ENCODE measurements around the gene MCTP1.
"Not testable (repeated sequence)": the region's sequence is repeated elsewhere in the genome, so short reads cannot be mapped to it uniquely, and the experiment has no call there.

The MCTP1 gene

DNA sequence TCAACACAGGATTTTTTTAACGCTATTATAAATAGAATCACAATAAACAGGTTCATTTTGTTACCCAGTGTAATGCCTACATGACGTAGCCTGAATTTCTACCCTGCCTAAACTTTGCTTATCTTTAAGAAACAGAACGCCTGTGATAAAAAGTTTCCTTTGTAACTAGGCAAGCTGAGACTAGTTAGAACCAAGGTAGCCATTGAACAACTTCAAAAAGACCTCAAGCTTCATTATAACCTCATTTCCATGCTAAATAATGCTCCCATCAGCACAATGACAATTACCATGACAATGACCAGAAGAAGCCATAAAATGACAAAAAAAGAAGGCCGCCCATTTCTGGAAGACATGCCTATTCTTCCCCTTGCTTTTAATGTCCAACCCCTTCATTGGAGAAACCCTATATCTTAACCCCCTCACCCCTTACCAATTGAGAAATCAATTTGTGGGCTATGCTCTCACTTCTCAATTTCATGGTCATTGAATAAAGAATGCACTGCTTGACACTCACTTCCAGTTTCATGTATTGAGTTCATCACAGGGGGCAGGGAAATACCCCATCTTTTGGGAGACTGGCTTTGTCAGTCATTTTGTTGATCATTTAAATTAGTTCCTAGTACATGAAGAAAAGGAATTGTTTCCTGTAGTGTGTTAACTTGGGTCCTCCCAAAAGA lies 276.8 kb downstream of the MCTP1 start:
- no peaks in the 10 kb centered on the region for H3K4me1 ChIP-seq (ENCODE audit: control insufficient read depth, insufficient read depth, low read length, poor library complexity, severe bottlenecking)
- H3K36me3 ChIP-seq (ENCODE audit: control insufficient read depth, insufficient read depth, low read length), result no peaks in the 10 kb centered on the region
- no peak for DNase-seq
- H3K27ac ChIP-seq (ENCODE audit: insufficient read depth, low read length, poor library complexity, severe bottlenecking), result no peak overlapping the region
- no peaks in the 10 kb centered on the region for H3K27me3 ChIP-seq (replicated peaks; ENCODE audit: control insufficient read depth, insufficient read depth, low read length, poor library complexity, severe bottlenecking)
- no peaks in the 10 kb centered on the region for H3K9me3 ChIP-seq (ENCODE audit: control insufficient read depth, low read length)
- H3K4me3 ChIP-seq (ENCODE audit: insufficient read depth, low read depth, low read length, poor library complexity, severe bottlenecking), result no peak overlapping the region

DNA sequence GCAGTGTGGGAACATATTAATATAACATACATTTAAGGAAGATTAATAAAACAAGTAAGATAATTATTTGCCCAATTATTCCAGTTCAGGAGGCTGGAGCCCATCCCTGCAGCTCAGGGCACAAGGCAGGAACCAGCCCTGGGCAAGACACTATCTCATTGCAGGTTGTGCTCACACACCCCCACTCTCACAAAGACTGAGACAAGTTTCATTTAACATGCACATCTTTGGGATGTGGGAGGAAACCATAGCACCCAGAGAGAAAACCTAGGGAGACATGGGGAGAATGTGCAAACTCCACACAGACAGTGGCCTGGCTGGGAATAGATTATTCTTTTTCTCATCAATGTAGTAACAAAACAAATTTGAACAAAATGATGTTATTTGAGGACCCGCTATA lies 279.1 kb downstream of the MCTP1 start:
- Histone ChIP-seq H3K9me3 (ENCODE audit: control insufficient read depth, low read length) (no peaks in the 10 kb centered on the region), H3K4me3 (ENCODE audit: insufficient read depth, low read depth, low read length, poor library complexity, severe bottlenecking) (no peak overlapping the region), H3K4me1 (ENCODE audit: control insufficient read depth, insufficient read depth, low read length, poor library complexity, severe bottlenecking) (no peaks in the 10 kb centered on the region), H3K27me3 (replicated peaks; ENCODE audit: control insufficient read depth, insufficient read depth, low read length, poor library complexity, severe bottlenecking) (no peaks in the 10 kb centered on the region), H3K27ac (ENCODE audit: insufficient read depth, low read length, poor library complexity, severe bottlenecking) (no peak overlapping the region), H3K36me3 (ENCODE audit: control insufficient read depth, insufficient read depth, low read length) (no peaks in the 10 kb centered on the region)
- DNase-seq, result no peak

DNA sequence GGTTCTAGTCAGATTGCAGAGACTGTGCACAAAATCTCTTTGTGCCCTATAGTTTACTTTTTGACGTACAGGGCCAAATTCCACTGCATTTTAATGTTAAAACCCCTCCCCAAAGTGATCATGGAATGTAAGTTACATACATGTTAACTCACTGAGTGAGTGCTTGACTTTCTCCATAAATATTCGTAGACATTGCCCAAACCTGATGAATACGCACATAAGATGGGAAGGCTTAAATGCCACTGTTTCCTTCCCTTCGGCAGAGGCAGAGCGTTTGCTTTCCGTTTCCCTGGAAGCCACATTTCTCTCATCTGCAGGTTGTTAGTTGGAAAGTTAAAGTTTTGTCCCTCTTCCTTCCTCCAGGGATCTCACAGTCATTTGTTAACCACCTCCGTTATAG lies 286.2 kb downstream of the MCTP1 start:
- DNase-seq, result no peak
- Histone ChIP-seq H3K27ac (ENCODE audit: insufficient read depth, low read length, poor library complexity, severe bottlenecking) (no peak overlapping the region), H3K36me3 (ENCODE audit: control insufficient read depth, insufficient read depth, low read length) (no peaks in the 10 kb centered on the region), H3K4me3 (ENCODE audit: insufficient read depth, low read depth, low read length, poor library complexity, severe bottlenecking) (no peak overlapping the region), H3K9me3 (ENCODE audit: control insufficient read depth, low read length) (no peaks in the 10 kb centered on the region), H3K27me3 (replicated peaks; ENCODE audit: control insufficient read depth, insufficient read depth, low read length, poor library complexity, severe bottlenecking) (no peaks in the 10 kb centered on the region), H3K4me1 (ENCODE audit: control insufficient read depth, insufficient read depth, low read length, poor library complexity, severe bottlenecking) (no peaks in the 10 kb centered on the region)

DNA sequence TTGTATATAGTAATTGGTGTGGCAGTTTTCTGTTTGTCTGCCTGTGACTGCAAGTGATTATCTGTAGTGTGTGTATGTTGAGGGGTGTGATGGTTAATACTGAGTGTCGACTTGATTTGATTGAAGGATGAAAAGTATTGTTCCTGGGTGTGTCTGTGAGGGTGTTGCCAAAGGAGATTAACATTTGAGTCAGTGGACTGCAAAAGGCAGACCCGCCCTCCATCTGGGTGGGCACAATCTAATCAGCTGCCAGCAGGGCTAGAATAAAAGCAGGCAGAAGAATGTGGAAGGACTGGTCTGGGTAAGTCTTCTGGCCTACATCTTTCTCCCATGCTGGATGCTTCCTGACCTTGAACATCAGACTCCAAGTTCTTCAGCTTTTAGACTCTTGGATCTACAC lies 290.4 kb downstream of the MCTP1 start:
- not testable (repeated sequence) for H3K4me1 ChIP-seq (ENCODE audit: control insufficient read depth, insufficient read depth, low read length, poor library complexity, severe bottlenecking); DNase-seq

DNA sequence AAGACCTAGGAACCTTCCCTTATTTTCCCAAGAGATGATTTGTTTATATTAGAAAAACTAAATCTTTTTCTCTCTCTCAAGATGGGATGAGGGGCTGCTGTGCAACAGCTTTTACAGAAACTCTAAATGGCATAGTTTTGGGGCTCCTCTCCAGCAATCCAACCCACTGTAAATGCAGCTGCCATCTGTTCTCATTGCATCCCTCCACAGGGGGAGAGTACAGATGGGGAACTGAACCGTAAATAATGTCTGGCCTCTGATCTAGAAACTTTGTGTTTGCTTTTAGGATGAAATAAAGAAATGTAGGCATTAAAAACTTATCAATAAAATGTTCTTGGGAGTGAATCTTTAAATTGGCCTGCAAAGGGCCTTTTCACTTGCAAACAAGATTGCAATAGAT lies 291.4 kb downstream of the MCTP1 start:
- DNase-seq, result no peak
- Histone ChIP-seq H3K9me3 (ENCODE audit: control insufficient read depth, low read length) (no peaks in the 10 kb centered on the region), H3K27ac (ENCODE audit: insufficient read depth, low read length, poor library complexity, severe bottlenecking) (no peak overlapping the region), H3K36me3 (ENCODE audit: control insufficient read depth, insufficient read depth, low read length) (no peaks in the 10 kb centered on the region), H3K4me3 (ENCODE audit: insufficient read depth, low read depth, low read length, poor library complexity, severe bottlenecking) (no peak overlapping the region), H3K4me1 (ENCODE audit: control insufficient read depth, insufficient read depth, low read length, poor library complexity, severe bottlenecking) (no peaks in the 10 kb centered on the region), H3K27me3 (replicated peaks; ENCODE audit: control insufficient read depth, insufficient read depth, low read length, poor library complexity, severe bottlenecking) (no peaks in the 10 kb centered on the region)

More for the DNA sequence above, 290.4 kb downstream of the MCTP1 start:
- H3K9me3 ChIP-seq (ENCODE audit: control insufficient read depth, low read length); H3K27me3 ChIP-seq (replicated peaks; ENCODE audit: control insufficient read depth, insufficient read depth, low read length, poor library complexity, severe bottlenecking); H3K27ac ChIP-seq (ENCODE audit: insufficient read depth, low read length, poor library complexity, severe bottlenecking); H3K4me3 ChIP-seq (ENCODE audit: insufficient read depth, low read depth, low read length, poor library complexity, severe bottlenecking); H3K36me3 ChIP-seq (ENCODE audit: control insufficient read depth, insufficient read depth, low read length): not testable (repeated sequence)

DNA sequence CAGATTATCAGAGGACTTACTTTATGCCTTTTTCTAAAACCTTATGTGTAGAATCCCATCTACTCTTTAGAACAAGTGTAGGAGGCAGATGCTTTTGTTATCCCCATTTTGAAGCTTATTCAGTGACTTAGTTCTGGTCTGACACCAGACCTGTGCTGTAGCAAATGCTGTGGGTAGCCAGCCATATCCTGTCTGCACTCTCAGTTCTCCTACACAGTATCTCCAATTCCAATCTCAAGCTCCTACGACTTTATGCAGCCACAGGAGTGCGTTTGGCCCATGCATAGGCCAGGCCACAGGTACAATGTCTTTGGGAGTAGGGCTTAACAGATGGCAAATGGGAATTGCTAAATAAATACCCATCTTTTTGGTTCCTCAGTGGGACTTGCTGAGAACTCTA lies 292.6 kb downstream of the MCTP1 start:
- Histone ChIP-seq H3K9me3 (ENCODE audit: control insufficient read depth, low read length) (no peaks in the 10 kb centered on the region), H3K27ac (ENCODE audit: insufficient read depth, low read length, poor library complexity, severe bottlenecking) (no peak overlapping the region), H3K4me3 (ENCODE audit: insufficient read depth, low read depth, low read length, poor library complexity, severe bottlenecking) (no peak overlapping the region), H3K4me1 (ENCODE audit: control insufficient read depth, insufficient read depth, low read length, poor library complexity, severe bottlenecking) (no peaks in the 10 kb centered on the region), H3K27me3 (replicated peaks; ENCODE audit: control insufficient read depth, insufficient read depth, low read length, poor library complexity, severe bottlenecking) (no peaks in the 10 kb centered on the region), H3K36me3 (ENCODE audit: control insufficient read depth, insufficient read depth, low read length) (no peaks in the 10 kb centered on the region)
- DNase-seq, result no peak

DNA sequence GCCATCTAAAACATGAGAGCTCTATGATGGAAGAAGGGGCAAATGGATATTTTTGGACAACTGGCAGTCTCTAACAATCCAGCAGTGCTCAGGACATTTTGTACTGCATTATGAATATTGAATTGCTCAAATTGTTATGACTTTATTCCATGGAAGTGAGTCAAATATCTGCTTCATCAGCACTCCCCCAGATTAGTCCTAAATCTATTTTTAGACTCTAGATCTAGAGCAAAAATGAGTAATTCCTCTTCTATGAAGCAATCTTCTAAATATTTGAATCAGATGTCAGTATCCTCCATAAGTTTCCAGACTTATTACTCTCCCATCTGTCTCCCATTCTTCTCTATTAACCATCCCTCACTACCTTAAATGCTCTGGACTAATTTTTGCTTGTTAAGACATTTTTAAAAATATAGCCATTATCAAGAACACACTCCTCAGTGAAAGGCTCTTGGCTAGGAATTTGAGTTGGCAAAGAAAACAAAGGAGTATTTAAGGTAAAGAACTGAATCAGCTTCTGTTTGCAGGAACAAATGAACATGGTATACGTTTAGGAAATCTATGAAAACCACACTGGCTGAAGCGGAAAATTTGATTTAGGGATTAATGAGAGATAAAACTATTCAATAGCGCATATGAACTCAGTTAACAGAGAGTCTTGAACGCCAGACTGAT lies 300.9 kb downstream of the MCTP1 start:
- no peak for DNase-seq
- H3K36me3 ChIP-seq (ENCODE audit: control insufficient read depth, insufficient read depth, low read length), result no peaks in the 10 kb centered on the region
- H3K4me3 ChIP-seq (ENCODE audit: insufficient read depth, low read depth, low read length, poor library complexity, severe bottlenecking), result no peak overlapping the region
- no peaks in the 10 kb centered on the region for H3K27me3 ChIP-seq (replicated peaks; ENCODE audit: control insufficient read depth, insufficient read depth, low read length, poor library complexity, severe bottlenecking)
- H3K9me3 ChIP-seq (ENCODE audit: control insufficient read depth, low read length), result no peaks in the 10 kb centered on the region
- no peaks in the 10 kb centered on the region for H3K4me1 ChIP-seq (ENCODE audit: control insufficient read depth, insufficient read depth, low read length, poor library complexity, severe bottlenecking)
- H3K27ac ChIP-seq (ENCODE audit: insufficient read depth, low read length, poor library complexity, severe bottlenecking), result no peak overlapping the region

DNA sequence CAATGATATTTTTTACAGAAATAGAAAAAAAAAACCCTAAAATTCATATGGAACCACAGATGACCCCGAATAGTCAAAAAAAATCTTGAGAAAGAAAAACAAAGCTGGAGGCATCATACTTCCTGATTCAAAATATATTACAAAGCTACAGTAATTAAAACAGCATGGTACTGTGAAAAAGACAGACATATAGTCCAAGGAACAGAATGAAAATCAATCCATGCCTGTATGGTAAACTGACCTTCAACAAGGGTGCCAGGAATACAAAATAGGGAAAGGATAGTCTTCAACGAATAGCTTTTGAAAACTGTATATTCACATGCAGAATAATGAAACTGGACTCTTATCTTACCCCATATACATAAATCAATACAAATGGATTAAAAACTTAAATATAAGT lies 307.5 kb downstream of the MCTP1 start:
- no peaks in the 10 kb centered on the region for H3K4me1 ChIP-seq (ENCODE audit: control insufficient read depth, insufficient read depth, low read length, poor library complexity, severe bottlenecking)
- DNase-seq, result no peak
- H3K36me3 ChIP-seq (ENCODE audit: control insufficient read depth, insufficient read depth, low read length), result no peaks in the 10 kb centered on the region
- no peak overlapping the region for H3K4me3 ChIP-seq (ENCODE audit: insufficient read depth, low read depth, low read length, poor library complexity, severe bottlenecking)
- H3K27ac ChIP-seq (ENCODE audit: insufficient read depth, low read length, poor library complexity, severe bottlenecking), result no peak overlapping the region
- H3K9me3 ChIP-seq (ENCODE audit: control insufficient read depth, low read length), result peaks cover 8% of the 10 kb centered on the region
- H3K27me3 ChIP-seq (replicated peaks; ENCODE audit: control insufficient read depth, insufficient read depth, low read length, poor library complexity, severe bottlenecking), result no peaks in the 10 kb centered on the region

DNA sequence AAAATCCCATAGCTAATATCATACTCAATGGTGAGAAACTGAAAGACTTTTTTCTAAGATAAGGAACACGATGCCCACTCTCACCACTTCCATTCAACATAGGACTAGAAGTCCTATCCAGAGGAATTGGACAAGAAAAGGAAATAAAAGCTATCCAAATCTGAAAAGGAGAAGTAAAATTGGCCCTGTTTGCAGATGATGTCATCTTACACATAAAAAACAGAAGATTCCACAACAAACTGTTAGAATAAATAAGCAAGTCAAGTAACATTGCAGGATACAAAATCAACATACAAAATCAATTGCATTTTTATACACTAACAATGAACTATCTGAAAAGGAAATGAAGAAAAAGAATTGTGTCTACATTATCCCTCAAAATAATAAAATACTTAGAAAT lies 308.0 kb downstream of the MCTP1 start:
- DNase-seq, result no peak
- no peaks in the 10 kb centered on the region for H3K4me1 ChIP-seq (ENCODE audit: control insufficient read depth, insufficient read depth, low read length, poor library complexity, severe bottlenecking)
- H3K27me3 ChIP-seq (replicated peaks; ENCODE audit: control insufficient read depth, insufficient read depth, low read length, poor library complexity, severe bottlenecking), result no peaks in the 10 kb centered on the region
- H3K27ac ChIP-seq (ENCODE audit: insufficient read depth, low read length, poor library complexity, severe bottlenecking), result no peak overlapping the region
- no peak overlapping the region for H3K4me3 ChIP-seq (ENCODE audit: insufficient read depth, low read depth, low read length, poor library complexity, severe bottlenecking)
- no peaks in the 10 kb centered on the region for H3K36me3 ChIP-seq (ENCODE audit: control insufficient read depth, insufficient read depth, low read length)
- peaks cover 8% of the 10 kb centered on the region for H3K9me3 ChIP-seq (ENCODE audit: control insufficient read depth, low read length)

DNA sequence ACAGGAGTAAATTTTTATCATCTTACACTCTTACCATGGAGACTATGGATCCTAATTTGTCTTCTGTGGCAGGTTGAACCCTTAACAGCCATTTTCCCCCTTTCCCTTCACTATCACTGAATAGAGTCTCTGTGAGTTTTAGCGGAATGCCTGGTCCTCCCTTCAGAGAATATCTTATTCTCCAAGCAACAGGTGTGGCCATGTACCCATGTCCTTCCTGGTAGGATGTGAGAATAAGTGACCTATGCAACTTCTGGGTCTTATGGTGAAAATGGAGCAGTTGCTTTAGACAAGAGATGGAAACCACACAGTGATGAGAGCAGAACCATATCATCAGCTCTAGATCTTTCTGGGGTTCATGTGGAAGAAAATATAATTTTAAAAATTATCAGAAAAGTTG lies 312.6 kb downstream of the MCTP1 start:
- no peak overlapping the region for H3K27ac ChIP-seq (ENCODE audit: insufficient read depth, low read length, poor library complexity, severe bottlenecking)
- H3K4me3 ChIP-seq (ENCODE audit: insufficient read depth, low read depth, low read length, poor library complexity, severe bottlenecking), result no peak overlapping the region
- H3K4me1 ChIP-seq (ENCODE audit: control insufficient read depth, insufficient read depth, low read length, poor library complexity, severe bottlenecking), result no peaks in the 10 kb centered on the region
- DNase-seq, result no peak
- peaks cover 8% of the 10 kb centered on the region for H3K9me3 ChIP-seq (ENCODE audit: control insufficient read depth, low read length)
- H3K27me3 ChIP-seq (replicated peaks; ENCODE audit: control insufficient read depth, insufficient read depth, low read length, poor library complexity, severe bottlenecking), result no peaks in the 10 kb centered on the region
- H3K36me3 ChIP-seq (ENCODE audit: control insufficient read depth, insufficient read depth, low read length), result no peaks in the 10 kb centered on the region

Measured in effector memory CD4-positive, alpha-beta T cell (primary cell).